H1 (cell line): Measurements from ENCODE around the gene GFOD1. TPM values are rescaled to one million over a fixed set of nuclear protein-coding genes. Genes with fewer than 3 reads are reported as not detected.

Source experiments
- CTCF ChIA-PET: fragments of 300-600 bp; sonication (Branson Sonifier 250); formaldehyde crosslinking; loops from one replicate; lab custom pipeline; 2021; ENCODE audit not compliant: partially characterized antibody; lab: Charles Lee
- POLR2A ChIA-PET: fragments of 300-600 bp; sonication (Branson Sonifier 250); formaldehyde crosslinking; loops from one replicate; lab custom pipeline; 2021; ENCODE audit warnings: inconsistent platforms; ENCODE audit not compliant: partially characterized antibody; lab: Charles Lee
- DNase-seq, 2 experiments: peaks; one replicate each; pipeline versions ENCODE4 v3.0.0 to v3.0.0-alpha.2; 2010 to 2022; ENCODE audit warnings: low spot score in 2 of 2, low read depth in 1 of 2, mixed read lengths in 1 of 2
- FAIRE-seq: peaks from 2 replicates; lab custom pipeline; 2011; peaks lifted over from hg19 to GRCh38; lab: Jason Lieb, UNC
- H2AFZ ChIP-seq: 2 replicates; pipeline ENCODE4 v1.8.1; 2012; ENCODE audit warnings: low read length, inconsistent platforms
- H2AK5ac ChIP-seq: 2 replicates; pipeline ENCODE4 v1.6.1; 2013; ENCODE audit warnings: low read depth, low read length
- H2BK120ac ChIP-seq: replicated peaks from 2 replicates; pipeline ENCODE3; 2013; ENCODE audit warnings: low read depth, low read length, inconsistent platforms
- H2BK12ac ChIP-seq: 2 replicates; pipeline ENCODE4 v1.6.1; 2013; ENCODE audit warnings: low read depth, low read length
- H2BK15ac ChIP-seq: 2 replicates; pipeline ENCODE4 v1.6.1; 2013; ENCODE audit warnings: low read length
- H2BK20ac ChIP-seq: 2 replicates; pipeline ENCODE4 v1.6.1; 2013; ENCODE audit warnings: low read length
- H2BK5ac ChIP-seq: 2 replicates; pipeline ENCODE4 v1.6.1; 2013; ENCODE audit warnings: low read depth, low read length
- H3K14ac ChIP-seq: 2 replicates; pipeline ENCODE4 v1.6.1; 2013; ENCODE audit warnings: inconsistent platforms; ENCODE audit not compliant: insufficient read length
- H3K18ac ChIP-seq: 2 replicates; pipeline ENCODE4 v1.6.1; 2013; ENCODE audit warnings: low read length; ENCODE audit errors: extremely low read depth
- H3K23ac ChIP-seq: 2 replicates; pipeline ENCODE4 v1.6.1; 2013; ENCODE audit warnings: inconsistent platforms; ENCODE audit not compliant: insufficient read length
- H3K23me2 ChIP-seq: 2 replicates; pipeline ENCODE4 v1.6.1; 2013; ENCODE audit warnings: low read depth, low read length
- H3K27ac ChIP-seq: 2 replicates; pipeline ENCODE4 v1.6.1; 2011; ENCODE audit warnings: low read depth, low read length, inconsistent platforms
- H3K27me3 ChIP-seq, 4 experiments: replicated peaks in 1 of 4; 1 replicate in 1 of 4; 2 replicates in 3 of 4; pipeline versions ENCODE4 v1.6.1 to v1.8.1; 2011 to 2013; ENCODE audit warnings: low read length in 3 of 4, mild to moderate bottlenecking in 3 of 4, inconsistent platforms in 2 of 4, mixed read lengths in 2 of 4, moderate library complexity in 1 of 4; ENCODE audit not compliant: control insufficient read depth in 3 of 4, insufficient read depth in 3 of 4; ENCODE audit errors: extremely low read depth in 1 of 4
- H3K36me3 ChIP-seq, 4 experiments: 2 replicates each; pipeline versions ENCODE4 v1.6.1 to v1.8.1; 2011 to 2013; ENCODE audit warnings: mild to moderate bottlenecking in 4 of 4, low read length in 3 of 4, moderate library complexity in 2 of 4, control low read depth in 1 of 4, inconsistent platforms in 1 of 4; ENCODE audit not compliant: insufficient read depth in 4 of 4, control insufficient read depth in 2 of 4
- H3K4ac ChIP-seq: replicated peaks from 2 replicates; pipeline ENCODE3; 2013; ENCODE audit warnings: low read length, low read depth, mixed read lengths, inconsistent platforms; ENCODE audit not compliant: insufficient read length
- H3K4me1 ChIP-seq, 4 experiments: replicated peaks in 1 of 4; 1 replicate in 1 of 4; 2 replicates in 3 of 4; pipeline versions ENCODE4 v1.6.1 to v1.8.1; 2011 to 2013; ENCODE audit warnings: low read length in 3 of 4, inconsistent platforms in 2 of 4, mixed read lengths in 1 of 4; ENCODE audit not compliant: insufficient read depth in 4 of 4, control insufficient read depth in 3 of 4
- H3K4me2 ChIP-seq, 2 experiments: 2 replicates each; pipeline versions ENCODE4 v1.6.1 to v1.8.1; 2011 to 2013; ENCODE audit warnings: low read depth in 2 of 2, low read length in 2 of 2, control low read depth in 1 of 2, inconsistent platforms in 1 of 2, mild to moderate bottlenecking in 1 of 2; ENCODE audit not compliant: insufficient read depth in 1 of 2
- H3K4me3 ChIP-seq, 4 experiments: fragments of 200-600, 300-600 bp in 1 of 4; sonication (generic), shearing (Covaris generic), sonication (Bioruptor Twin) in 1 of 4; 2 replicates each; pipeline versions ENCODE4 v1.5.1 to v1.8.1; 2011 to 2016; ENCODE audit warnings: low read length in 4 of 4, low read depth in 3 of 4, control low read depth in 2 of 4, inconsistent platforms in 2 of 4, mild to moderate bottlenecking in 2 of 4, mixed read lengths in 1 of 4, moderate library complexity in 1 of 4; ENCODE audit not compliant: insufficient read depth in 2 of 4; ENCODE audit errors: extremely low read depth in 1 of 4
- H3K56ac ChIP-seq: replicated peaks from 2 replicates; pipeline ENCODE3; 2013; ENCODE audit warnings: low read depth, mild to moderate bottlenecking, mixed read lengths, low read length, inconsistent platforms; ENCODE audit not compliant: insufficient read length
- H3K79me1 ChIP-seq: 2 replicates; pipeline ENCODE4 v1.6.1; 2013; ENCODE audit warnings: low read depth, low read length, control low read depth
- H3K79me2 ChIP-seq, 2 experiments: 2 replicates each; pipeline versions ENCODE4 v1.6.1 to v1.8.1; 2012 to 2013; ENCODE audit warnings: low read length in 2 of 2, mild to moderate bottlenecking in 2 of 2, inconsistent platforms in 1 of 2; ENCODE audit not compliant: insufficient read depth in 2 of 2, control insufficient read depth in 1 of 2
- H3K9ac ChIP-seq, 4 experiments: replicated peaks in 1 of 4; 1 replicate in 1 of 4; 2 replicates in 3 of 4; pipeline versions ENCODE4 v1.6.1 to v1.8.1; 2011 to 2013; ENCODE audit warnings: low read depth in 3 of 4, low read length in 3 of 4, control low read depth in 2 of 4, mild to moderate bottlenecking in 2 of 4, moderate library complexity in 2 of 4, inconsistent platforms in 1 of 4; ENCODE audit errors: extremely low read depth in 1 of 4
- H3K9me3 ChIP-seq, 2 experiments: 2 replicates each; pipeline versions ENCODE4 v1.6.1 to v1.8.1; 2012 to 2013; ENCODE audit warnings: mild to moderate bottlenecking in 2 of 2, moderate library complexity in 2 of 2, control low read depth in 1 of 2, inconsistent platforms in 1 of 2, low read depth in 1 of 2, low read length in 1 of 2, mixed read lengths in 1 of 2; ENCODE audit not compliant: insufficient read depth in 2 of 2
- H4K20me1 ChIP-seq, 2 experiments: replicated peaks in 1 of 2; 2 replicates each; pipeline versions ENCODE3 to v1.8.1; 2011 to 2013; ENCODE audit warnings: inconsistent platforms in 2 of 2, low read length in 2 of 2, mild to moderate bottlenecking in 1 of 2; ENCODE audit not compliant: insufficient read depth in 2 of 2, control insufficient read depth in 1 of 2
- H4K5ac ChIP-seq: 2 replicates; pipeline ENCODE4 v1.6.1; 2013; ENCODE audit warnings: low read length, low read depth, mixed read lengths, inconsistent platforms; ENCODE audit not compliant: insufficient read length
- H4K8ac ChIP-seq: 2 replicates; pipeline ENCODE4 v1.8.0; 2013; ENCODE audit warnings: mild to moderate bottlenecking, moderate library complexity, low read length, inconsistent platforms; ENCODE audit not compliant: insufficient read depth; ENCODE audit errors: extremely low read depth
- H4K91ac ChIP-seq: replicated peaks from 2 replicates; pipeline ENCODE3; 2013; ENCODE audit warnings: low read length, mixed read lengths, inconsistent platforms; ENCODE audit not compliant: insufficient read length
- POLR2AphosphoS5 ChIP-seq: IDR thresholded peaks from 2 replicates; pipeline ENCODE4 v1.6.1; 2011; ENCODE audit warnings: low read depth, low read length
- SP2 ChIP-seq: IDR thresholded peaks from 2 replicates; pipeline ENCODE4 v1.6.1; 2012; ENCODE audit warnings: mild to moderate bottlenecking, low read length, inconsistent platforms
- TCF12 ChIP-seq: IDR thresholded peaks from 2 replicates; pipeline ENCODE4 v1.6.1; 2011; ENCODE audit warnings: low read depth, mild to moderate bottlenecking, low read length
- USF2 ChIP-seq: IDR thresholded peaks from 2 replicates; pipeline ENCODE4 v1.6.1; 2011; ENCODE audit warnings: low read length, improper control_type of control experiment
- WGBS, 2 experiments: shearing (Covaris generic) in 1 of 2; methylation state at CpG; one replicate each; pipeline versions ENCODE4 v1.1.6 to v1.1.7; 2013 to 2015; ENCODE audit warnings: low lambda C conversion rate in 2 of 2, mixed read lengths in 2 of 2, inconsistent platforms in 1 of 2, low coverage in 1 of 2, missing lambda C conversion rate in 1 of 2; ENCODE audit not compliant: insufficient replicate concordance in 2 of 2, insufficient coverage in 1 of 2, insufficient read length in 1 of 2; ENCODE audit errors: extremely low coverage in 1 of 2, missing lambda C conversion rate in 1 of 2; 5-methylcytosine and 5-hydroxymethylcytosine counted together
- polyA plus RNA-seq, 7 experiments: library from polyadenylated mRNA; depleted of rRNA in 3 of 7; stranded (reverse) in 5 of 7; unstranded in 2 of 7; fragments of >200 nt in 5 of 7; fragments of 200-250 nt in 2 of 7; gene quantifications; 1 replicate in 5 of 7; 2 replicates in 1 of 7; 4 replicates in 1 of 7; pipeline versions ENCODE4 v1.2.1 to v1.2.3, GENCODE V29; 2011 to 2013; ENCODE audit warnings: missing spikeins in 2 of 7, mixed read lengths in 2 of 7
- total RNA-seq: library from RNA; stranded (reverse); fragmentation: NEBNext Ultra II Directional; extraction: Animal tissue kit (Norgen Biotek cat#: 25700); gene quantifications from 2 replicates; pipeline ENCODE4 v1.2.1, GENCODE V29; 2021

GFOD1 gene
- total and polyA plus RNA-seq, 2 of the 8 experiments (the other 6 are each of a cell fraction or from before 2014, with no cell fraction given) = 2.5 to 8.8 TPM

DNA sequence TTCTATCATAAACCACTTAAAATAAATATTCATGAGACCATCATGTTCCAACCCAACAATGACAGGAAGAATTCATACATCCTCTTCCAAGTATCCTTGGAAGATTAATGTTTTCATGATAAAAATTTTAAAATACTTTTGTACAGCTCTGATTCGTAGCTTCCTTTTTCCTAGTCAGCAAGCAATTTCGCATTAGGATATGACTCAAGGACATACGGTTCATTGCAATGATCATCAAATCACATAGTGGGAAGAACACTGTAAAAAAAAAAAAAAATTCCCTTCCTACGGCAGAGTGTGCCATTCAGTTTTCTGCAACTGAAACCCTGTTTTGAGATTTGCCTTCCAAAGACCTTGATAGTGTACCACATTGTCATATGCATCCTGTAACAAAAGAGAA is 35.3 kb upstream of the GFOD1 start:
- Histone ChIP-seq H2BK5ac (no peak overlapping the region), H2BK15ac (no peak overlapping the region), H3K9ac (no peak overlapping the region), H3K4me1 (no peaks in the 10 kb centered on the region), H3K27ac (no peak overlapping the region), H3K23ac (no peak overlapping the region), H3K4me2 (no peak overlapping the region), H2AK5ac (no peak overlapping the region), H3K18ac (no peak overlapping the region), H3K14ac (no peak overlapping the region), H3K4ac (no peak overlapping the region), H3K79me1 (no peaks in the 10 kb centered on the region), H4K20me1 (no peaks in the 10 kb centered on the region), H3K9me3 (no peaks in the 10 kb centered on the region), H2BK20ac (no peak overlapping the region), H3K79me2 (no peaks in the 10 kb centered on the region), H3K4me3 (no peak overlapping the region), H3K23me2 (no peaks in the 10 kb centered on the region; the same call in 1 of the 2 replicates), H2BK12ac (no peak overlapping the region), H4K91ac (no peak overlapping the region), H3K36me3 (no peaks in the 10 kb centered on the region), H2AFZ (no peak overlapping the region), H4K5ac (no peak overlapping the region), H2BK120ac (no peak overlapping the region), H3K56ac (no peak overlapping the region), H3K27me3 (no peaks in the 10 kb centered on the region), H4K8ac (no peak overlapping the region)
- WGBS, 2 experiments = 74% methylated on average over 4 of the region's 4 CpGs; no CpG with 5 or more reads in 1 of the 2 experiments
- DNase-seq (no peak), FAIRE-seq (no peak)
- ChIA-PET CTCF (interaction anchor here (1.0 kb wide), 1 partner anchor 191 kb away, joined by 3 read pairs; no protein-coding TSS in a partner anchor), POLR2A (no interaction called here)
- TF ChIP-seq POLR2AphosphoS5 (no peak), USF2 (no peak), TCF12 (no peak), SP2 (no peak)
